A673 (cell line): ENCODE measurements around the gene FOXB2.

Experiments used
- EZH2 ChIP-seq: fragments of 200-600 bp; sonication (generic); IDR thresholded peaks from 2 replicates; pipeline ENCODE4 v1.6.1; 2017; ENCODE audit warnings: borderline replicate concordance, low read depth, mild to moderate bottlenecking, mixed read lengths, antibody characterized with exemption, low read length; ENCODE audit not compliant: poor library complexity, severe bottlenecking
- TF ChIP-seq, protein P1 (sequence below): fragments of 300-800, 200-600 bp; sonication (generic); conservative IDR thresholded peaks from 2 replicates; pipeline ENCODE4 v1.5.1; 2017; ENCODE audit warnings: low read depth, mild to moderate bottlenecking, antibody characterized with exemption, low read length, moderate library complexity, mixed read lengths

DNA sequence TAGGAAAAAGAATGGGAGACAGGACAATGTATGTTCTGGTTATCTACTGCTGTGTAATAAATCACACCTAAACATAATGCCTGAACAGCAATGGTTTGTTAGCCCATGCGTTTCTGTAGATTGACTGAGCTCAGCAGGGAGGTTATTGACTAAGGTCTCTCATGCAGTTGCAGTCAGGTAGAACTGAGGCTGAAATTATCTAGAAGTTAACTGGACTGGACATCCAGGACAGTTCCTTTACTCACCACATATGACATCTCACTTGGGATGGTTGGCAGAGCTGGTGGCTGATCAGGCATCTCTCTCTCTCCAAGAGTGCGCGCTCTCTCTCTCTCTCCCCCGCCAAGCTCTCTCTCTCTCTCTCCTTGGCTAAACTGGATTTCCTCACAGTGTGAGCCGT, 8.9 kb upstream of the FOXB2 start:
- TF ChIP-seq, protein P1, sequence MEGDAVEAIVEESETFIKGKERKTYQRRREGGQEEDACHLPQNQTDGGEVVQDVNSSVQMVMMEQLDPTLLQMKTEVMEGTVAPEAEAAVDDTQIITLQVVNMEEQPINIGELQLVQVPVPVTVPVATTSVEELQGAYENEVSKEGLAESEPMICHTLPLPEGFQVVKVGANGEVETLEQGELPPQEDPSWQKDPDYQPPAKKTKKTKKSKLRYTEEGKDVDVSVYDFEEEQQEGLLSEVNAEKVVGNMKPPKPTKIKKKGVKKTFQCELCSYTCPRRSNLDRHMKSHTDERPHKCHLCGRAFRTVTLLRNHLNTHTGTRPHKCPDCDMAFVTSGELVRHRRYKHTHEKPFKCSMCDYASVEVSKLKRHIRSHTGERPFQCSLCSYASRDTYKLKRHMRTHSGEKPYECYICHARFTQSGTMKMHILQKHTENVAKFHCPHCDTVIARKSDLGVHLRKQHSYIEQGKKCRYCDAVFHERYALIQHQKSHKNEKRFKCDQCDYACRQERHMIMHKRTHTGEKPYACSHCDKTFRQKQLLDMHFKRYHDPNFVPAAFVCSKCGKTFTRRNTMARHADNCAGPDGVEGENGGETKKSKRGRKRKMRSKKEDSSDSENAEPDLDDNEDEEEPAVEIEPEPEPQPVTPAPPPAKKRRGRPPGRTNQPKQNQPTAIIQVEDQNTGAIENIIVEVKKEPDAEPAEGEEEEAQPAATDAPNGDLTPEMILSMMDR, result no peak
- TF ChIP-seq EZH2, result no peak
